AG09309 (cell line): Measurements from ENCODE around the gene CNTNAP2.
"Not testable (repeated sequence)": the region's sequence is repeated elsewhere in the genome, so short reads cannot be mapped to it uniquely, and the experiment has no call there.

Experiments
- DNase-seq: peaks from one replicate; pipeline ENCODE4 v3.0.0-alpha.2; 2010; ENCODE audit warnings: low read depth
- H3K4me3 ChIP-seq: 2 replicates; pipeline ENCODE4 v1.5.1; 2011; ENCODE audit warnings: mild to moderate bottlenecking, low read depth, low read length, moderate library complexity; ENCODE audit not compliant: control insufficient read depth
- TF ChIP-seq, protein P1 (sequence below): IDR thresholded peaks from 2 replicates; pipeline ENCODE4 v1.5.1; 2011; ENCODE audit warnings: mild to moderate bottlenecking, low read depth, low read length, inconsistent platforms; ENCODE audit not compliant: insufficient read depth, control insufficient read depth; ENCODE audit errors: missing control alignments

CNTNAP2 gene

GRCh38 chr7:147586110-147586509 is 1469.5 kb downstream of the CNTNAP2 start:
- TF ChIP-seq, protein P1, sequence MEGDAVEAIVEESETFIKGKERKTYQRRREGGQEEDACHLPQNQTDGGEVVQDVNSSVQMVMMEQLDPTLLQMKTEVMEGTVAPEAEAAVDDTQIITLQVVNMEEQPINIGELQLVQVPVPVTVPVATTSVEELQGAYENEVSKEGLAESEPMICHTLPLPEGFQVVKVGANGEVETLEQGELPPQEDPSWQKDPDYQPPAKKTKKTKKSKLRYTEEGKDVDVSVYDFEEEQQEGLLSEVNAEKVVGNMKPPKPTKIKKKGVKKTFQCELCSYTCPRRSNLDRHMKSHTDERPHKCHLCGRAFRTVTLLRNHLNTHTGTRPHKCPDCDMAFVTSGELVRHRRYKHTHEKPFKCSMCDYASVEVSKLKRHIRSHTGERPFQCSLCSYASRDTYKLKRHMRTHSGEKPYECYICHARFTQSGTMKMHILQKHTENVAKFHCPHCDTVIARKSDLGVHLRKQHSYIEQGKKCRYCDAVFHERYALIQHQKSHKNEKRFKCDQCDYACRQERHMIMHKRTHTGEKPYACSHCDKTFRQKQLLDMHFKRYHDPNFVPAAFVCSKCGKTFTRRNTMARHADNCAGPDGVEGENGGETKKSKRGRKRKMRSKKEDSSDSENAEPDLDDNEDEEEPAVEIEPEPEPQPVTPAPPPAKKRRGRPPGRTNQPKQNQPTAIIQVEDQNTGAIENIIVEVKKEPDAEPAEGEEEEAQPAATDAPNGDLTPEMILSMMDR: no peak
- no peak overlapping the region for H3K4me3 ChIP-seq

GRCh38 chr7:147586526-147586925 is 1469.9 kb downstream of the CNTNAP2 start:
- DNase-seq: no peak
- TF ChIP-seq, protein P1: no peak
- H3K4me3 ChIP-seq: no peak overlapping the region

More at GRCh38 chr7:147586110-147586509, 1469.5 kb downstream of the CNTNAP2 start:
- DNase-seq: no peak

DNA sequence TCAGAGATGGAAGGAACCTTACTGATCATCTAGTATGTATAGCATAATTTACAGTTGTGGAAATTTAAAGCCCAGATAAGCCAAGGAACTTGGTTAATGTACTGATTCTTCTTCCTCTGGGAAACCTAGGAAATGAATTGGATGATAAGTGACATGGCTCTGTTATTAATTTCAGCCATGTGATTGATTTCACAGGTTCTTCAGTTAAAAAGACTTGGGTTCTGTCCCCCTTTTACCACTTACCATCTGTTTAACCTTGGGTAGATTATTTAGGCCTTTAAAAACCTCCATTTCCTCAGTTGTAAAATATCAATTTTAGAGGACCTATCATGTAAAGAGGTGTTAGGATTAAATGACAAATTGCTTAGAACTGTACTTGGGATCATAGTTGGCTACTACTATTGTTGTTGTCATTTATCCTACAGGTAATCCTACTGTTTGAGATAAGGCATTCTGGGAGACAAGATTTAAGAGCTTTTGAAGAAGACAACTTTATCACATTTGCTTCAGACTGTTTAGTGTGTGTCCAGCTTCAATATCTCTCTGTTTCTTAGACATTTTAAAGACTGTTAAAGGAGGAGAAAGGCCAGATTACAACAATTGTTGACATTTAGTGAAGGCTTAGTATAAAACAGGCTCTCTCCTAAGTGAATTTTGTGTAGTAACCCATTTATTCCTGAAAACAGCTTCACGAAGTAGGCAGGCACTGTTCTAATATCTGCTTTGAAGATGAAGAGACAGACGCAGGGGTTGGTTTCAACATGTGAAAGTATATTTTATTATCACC is 1476.9 kb downstream of the CNTNAP2 start:
- TF ChIP-seq, protein P1: no peak
- DNase-seq: no peak
- no peak overlapping the region for H3K4me3 ChIP-seq

DNA sequence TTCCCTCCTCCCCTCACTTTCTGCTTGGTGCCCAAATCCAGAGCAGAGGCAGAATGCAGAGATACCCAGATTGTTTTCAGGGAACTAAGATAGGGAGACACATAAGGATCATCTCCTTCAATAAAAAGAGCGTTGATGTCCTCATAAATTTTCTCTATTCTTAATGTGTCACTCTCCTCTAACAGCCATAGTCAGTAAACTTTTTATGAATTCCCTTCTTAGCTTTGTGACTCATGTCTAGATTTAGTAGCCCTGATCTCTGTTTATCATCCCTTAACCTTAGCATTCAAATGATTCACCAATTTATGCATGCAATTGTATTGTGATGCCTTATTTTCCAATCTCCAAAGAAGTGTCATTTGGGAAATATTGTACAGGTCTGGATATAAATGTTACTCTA is 1478.4 kb downstream of the CNTNAP2 start:
- H3K4me3 ChIP-seq: no peak overlapping the region
- TF ChIP-seq, protein P1: no peak
- DNase-seq: no peak

DNA sequence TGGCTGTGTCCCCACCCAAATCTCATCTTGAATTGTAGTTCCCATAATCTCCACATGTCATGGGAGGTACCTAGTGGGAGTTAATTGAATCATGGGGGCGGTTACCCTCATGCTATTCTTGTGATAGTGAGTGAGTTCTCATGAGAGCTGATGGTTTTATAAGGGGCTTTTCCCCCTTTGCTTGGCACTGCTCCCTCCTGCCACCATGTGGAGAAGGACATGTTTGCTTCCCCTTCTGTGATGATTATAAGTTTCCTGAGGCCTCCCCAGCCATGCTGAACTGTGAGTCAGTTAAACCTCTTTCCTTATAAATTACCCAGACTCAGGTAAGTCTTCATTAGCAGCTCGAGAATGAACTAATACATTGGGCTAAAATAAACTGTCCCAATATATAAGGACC is 1482.1 kb downstream of the CNTNAP2 start:
- not testable (repeated sequence) for DNase-seq, H3K4me3 ChIP-seq

GRCh38 chr7:147605323-147605722 is 1488.7 kb downstream of the CNTNAP2 start:
- DNase-seq: no peak
- TF ChIP-seq, protein P1: no peak
- no peak overlapping the region for H3K4me3 ChIP-seq

GRCh38 chr7:147607157-147607800 is 1490.7 kb downstream of the CNTNAP2 start:
- DNase-seq: no peak
- TF ChIP-seq, protein P1: no peak

More at GRCh38 chr7:147607157-147607800, 1490.7 kb downstream of the CNTNAP2 start:
- H3K4me3 ChIP-seq: no peak overlapping the region
